Measurements from ENCODE around the gene IQCK. TPM values are rescaled to one million over a fixed set of nuclear protein-coding genes. Genes with fewer than 3 reads are reported as not detected.

Gene IQCK
- total and polyA plus RNA-seq, 2 experiments from 2014 or later: 13.2 to 13.9 TPM

- H3K4me3 ChIP-seq: no peak overlapping the region
- no peaks in the 10 kb centered on the region for H3K36me3 ChIP-seq
- DNase-seq (ENCODE audit: low read depth in 1 of 2, low spot score in 1 of 2): no peak
- no peaks in the 10 kb centered on the region for H3K4me1 ChIP-seq (ENCODE audit: low read depth)
- TF ChIP-seq CTCF (IDR thresholded peaks at IDR 0.05; ENCODE audit: low read depth, low read length): no peak
- no peaks in the 10 kb centered on the region for H3K9me3 ChIP-seq (ENCODE audit: low read depth)
- H3K27ac ChIP-seq: no peak overlapping the region
- no peaks in the 10 kb centered on the region for H3K27me3 ChIP-seq
Measured at GRCh38 chr16:19774024-19774423, 56.0 kb downstream of the IQCK start.

- Histone ChIP-seq H3K36me3 (no peaks in the 10 kb centered on the region), H3K27ac (no peak overlapping the region), H3K4me3 (no peak overlapping the region), H3K27me3 (no peaks in the 10 kb centered on the region), H3K4me1 (ENCODE audit: low read depth) (no peaks in the 10 kb centered on the region), H3K9me3 (ENCODE audit: low read depth) (no peaks in the 10 kb centered on the region)
- TF ChIP-seq CTCF (IDR thresholded peaks at IDR 0.05; ENCODE audit: low read depth, low read length): no peak
- DNase-seq (ENCODE audit: low read depth in 1 of 2, low spot score in 1 of 2): no peak
Measured at GRCh38 chr16:19776147-19776546, 58.1 kb downstream of the IQCK start.

- DNase-seq (ENCODE audit: low read depth in 1 of 2, low spot score in 1 of 2): no peak
- H3K36me3 ChIP-seq: no peaks in the 10 kb centered on the region
- H3K4me3 ChIP-seq: no peak overlapping the region
- H3K27ac ChIP-seq: no peak overlapping the region
- no peak for TF ChIP-seq CTCF (IDR thresholded peaks at IDR 0.05; ENCODE audit: low read depth, low read length)
- H3K4me1 ChIP-seq (ENCODE audit: low read depth): no peaks in the 10 kb centered on the region
- H3K9me3 ChIP-seq (ENCODE audit: low read depth): no peaks in the 10 kb centered on the region
- H3K27me3 ChIP-seq: no peaks in the 10 kb centered on the region
Measured at GRCh38 chr16:19776565-19776964, 58.5 kb downstream of the IQCK start.

- Histone ChIP-seq H3K4me1 (ENCODE audit: low read depth) (peaks cover 9% of the 10 kb centered on the region), H3K36me3 (no peaks in the 10 kb centered on the region), H3K4me3 (no peak overlapping the region), H3K27me3 (no peaks in the 10 kb centered on the region), H3K27ac (no peak overlapping the region), H3K9me3 (ENCODE audit: low read depth) (no peaks in the 10 kb centered on the region)
- TF ChIP-seq CTCF (IDR thresholded peaks at IDR 0.05; ENCODE audit: low read depth, low read length): no peak
- DNase-seq (ENCODE audit: low read depth in 1 of 2, low spot score in 1 of 2): no peak
Measured at GRCh38 chr16:19780321-19780720, 62.2 kb downstream of the IQCK start.

- H3K27ac ChIP-seq: no peak overlapping the region
Measured at GRCh38 chr16:19781226-19781625, 63.2 kb downstream of the IQCK start.

More at GRCh38 chr16:19781226-19781625, 63.2 kb downstream of the IQCK start:
- Histone ChIP-seq H3K9me3 (ENCODE audit: low read depth) (no peaks in the 10 kb centered on the region), H3K27me3 (no peaks in the 10 kb centered on the region), H3K36me3 (no peaks in the 10 kb centered on the region), H3K4me3 (no peak overlapping the region), H3K4me1 (ENCODE audit: low read depth) (peaks cover 9% of the 10 kb centered on the region)
- DNase-seq (ENCODE audit: low read depth in 1 of 2, low spot score in 1 of 2): peak in 1 of 2 donors; percentile 82
- no peak for TF ChIP-seq CTCF (IDR thresholded peaks at IDR 0.05; ENCODE audit: low read depth, low read length)
